Panc1 (cell line): ENCODE data around the gene BTBD3.

Experiments used
- CTCF ChIP-seq: fragments of 450-650 bp; IDR thresholded peaks from 2 replicates; pipeline ENCODE4 v1.5.1; 2017; ENCODE audit warnings: mild to moderate bottlenecking
- POLR2AphosphoS5 ChIP-seq: IDR thresholded peaks from 2 replicates; pipeline ENCODE4 v1.6.1; 2012; ENCODE audit warnings: mild to moderate bottlenecking, low read depth, low read length, moderate library complexity
- REST ChIP-seq, 2 experiments: IDR thresholded peaks; 2 replicates each; pipeline ENCODE4 v1.6.1; 2011 to 2012; ENCODE audit warnings: low read depth in 2 of 2, control low read depth in 1 of 2, low read length in 1 of 2, mild to moderate bottlenecking in 1 of 2, moderate library complexity in 1 of 2; ENCODE audit not compliant: insufficient read depth in 1 of 2
- SIN3A ChIP-seq: IDR thresholded peaks from 2 replicates; pipeline ENCODE4 v1.6.1; 2012; ENCODE audit warnings: low read depth, mild to moderate bottlenecking, low read length, moderate library complexity, borderline replicate concordance; ENCODE audit not compliant: insufficient read depth
- TCF7L2 ChIP-seq: IDR thresholded peaks from 2 replicates; pipeline ENCODE4 v1.6.1; 2011; ENCODE audit warnings: mild to moderate bottlenecking, low read depth, low read length, inconsistent platforms

GRCh38 chr20:11937230-11937629 lies 19.5 kb downstream of the BTBD3 start:
- no peak for TF ChIP-seq CTCF
- no peak for TF ChIP-seq SIN3A
- no peak for TF ChIP-seq POLR2AphosphoS5
- TF ChIP-seq REST (IDR thresholded peaks at IDR 0.05; ENCODE audit: insufficient read depth in 1 of 2, low read depth in 2 of 2, low read length in 1 of 2), result no peak
- TF ChIP-seq TCF7L2, result no peak
